H7 (cell line): ENCODE measurements around the gene TTC39B. TPM values are rescaled to one million over a fixed set of nuclear protein-coding genes. Genes with fewer than 3 reads are reported as not detected.

Experiments
- DNase-seq: peaks from one replicate; pipeline ENCODE4 v3.0.0; 2012
- H3K27me3 ChIP-seq: 2 replicates; pipeline ENCODE4 v1.6.0; 2011; ENCODE audit warnings: mild to moderate bottlenecking, low read length; ENCODE audit not compliant: control insufficient read depth, insufficient read depth
- H3K36me3 ChIP-seq: replicated peaks from 2 replicates; pipeline ENCODE4 v1.5.1; 2011; ENCODE audit warnings: low read length; ENCODE audit not compliant: control insufficient read depth, insufficient read depth
- H3K4me3 ChIP-seq: 2 replicates; pipeline ENCODE4 v1.5.1; 2011; ENCODE audit warnings: low read depth, mild to moderate bottlenecking, control low read depth, low read length, moderate library complexity; ENCODE audit not compliant: insufficient read depth
- total RNA-seq: library from RNA; depleted of rRNA; stranded (reverse); fragments of >200 nt; shearing (Covaris generic); gene quantifications from 2 replicates; pipeline ENCODE4 v1.2.3, GENCODE V29; 2014

The TTC39B gene
- total RNA-seq, 1 experiment from 2014 or later: 9.0 TPM

GRCh38 chr9:15293084-15293483 lies 13.9 kb downstream of the TTC39B start:
- no peaks in the 10 kb centered on the region; the same call in none of the 2 replicates for H3K36me3 ChIP-seq
- no peaks in the 10 kb centered on the region for H3K27me3 ChIP-seq
- H3K4me3 ChIP-seq: no peak overlapping the region
- DNase-seq: no peak

- no peak overlapping the region for H3K4me3 ChIP-seq
- no peaks in the 10 kb centered on the region for H3K36me3 ChIP-seq
- no peaks in the 10 kb centered on the region for H3K27me3 ChIP-seq
- DNase-seq: no peak
These were observed 17.4 kb downstream of the TTC39B start for GRCh38 chr9:15289603-15290002.

GRCh38 chr9:15287309-15287708 lies 19.7 kb downstream of the TTC39B start:
- Histone ChIP-seq H3K27me3 (no peaks in the 10 kb centered on the region), H3K36me3 (no peaks in the 10 kb centered on the region), H3K4me3 (no peak overlapping the region)
- no peak for DNase-seq

GRCh38 chr9:15286161-15286821 lies 20.7 kb downstream of the TTC39B start:
- H3K36me3 ChIP-seq: no peaks in the 10 kb centered on the region
- no peak overlapping the region for H3K4me3 ChIP-seq
- no peak for DNase-seq
- H3K27me3 ChIP-seq: no peaks in the 10 kb centered on the region

- no peak for DNase-seq
- no peaks in the 10 kb centered on the region for H3K36me3 ChIP-seq
- H3K27me3 ChIP-seq: no peaks in the 10 kb centered on the region
- H3K4me3 ChIP-seq: no peak overlapping the region
These were observed 24.3 kb downstream of the TTC39B start for GRCh38 chr9:15282567-15283285.

- DNase-seq: peak; percentile 29
- Histone ChIP-seq H3K27me3 (no peaks in the 10 kb centered on the region), H3K4me3 (no peak overlapping the region), H3K36me3 (no peaks in the 10 kb centered on the region)
These were observed 26.4 kb downstream of the TTC39B start for GRCh38 chr9:15280647-15281046.

GRCh38 chr9:15278839-15279238 lies 28.2 kb downstream of the TTC39B start:
- Histone ChIP-seq H3K36me3 (no peaks in the 10 kb centered on the region), H3K27me3 (no peaks in the 10 kb centered on the region), H3K4me3 (no peak overlapping the region)
- DNase-seq: no peak

GRCh38 chr9:15278091-15278687 lies 28.8 kb downstream of the TTC39B start:
- DNase-seq: no peak
- Histone ChIP-seq H3K4me3 (no peak overlapping the region), H3K27me3 (no peaks in the 10 kb centered on the region), H3K36me3 (no peaks in the 10 kb centered on the region)

- no peaks in the 10 kb centered on the region for H3K27me3 ChIP-seq
- no peak for DNase-seq
- no peak overlapping the region for H3K4me3 ChIP-seq
- H3K36me3 ChIP-seq: no peaks in the 10 kb centered on the region
These were observed 29.5 kb downstream of the TTC39B start for GRCh38 chr9:15277400-15278090.

- H3K27me3 ChIP-seq: no peaks in the 10 kb centered on the region
- no peaks in the 10 kb centered on the region for H3K36me3 ChIP-seq
- no peak for DNase-seq
- no peak overlapping the region for H3K4me3 ChIP-seq
These were observed 30.6 kb downstream of the TTC39B start for GRCh38 chr9:15276328-15276938.

GRCh38 chr9:15274425-15274824 lies 32.6 kb downstream of the TTC39B start:
- H3K27me3 ChIP-seq: no peaks in the 10 kb centered on the region
- no peak for DNase-seq
- no peak overlapping the region for H3K4me3 ChIP-seq
- H3K36me3 ChIP-seq: no peaks in the 10 kb centered on the region

GRCh38 chr9:15272377-15272928 lies 34.6 kb downstream of the TTC39B start:
- no peak for DNase-seq
- H3K27me3 ChIP-seq: no peaks in the 10 kb centered on the region
- H3K4me3 ChIP-seq: no peak overlapping the region
- H3K36me3 ChIP-seq: no peaks in the 10 kb centered on the region

- H3K4me3 ChIP-seq: no peak overlapping the region
- no peak for DNase-seq
- no peaks in the 10 kb centered on the region for H3K27me3 ChIP-seq
- no peaks in the 10 kb centered on the region for H3K36me3 ChIP-seq
These were observed 35.6 kb downstream of the TTC39B start for GRCh38 chr9:15271403-15271802.

GRCh38 chr9:15268782-15269181 lies 38.2 kb downstream of the TTC39B start:
- no peaks in the 10 kb centered on the region for H3K27me3 ChIP-seq
- no peak for DNase-seq
- H3K36me3 ChIP-seq: no peaks in the 10 kb centered on the region
- H3K4me3 ChIP-seq: no peak overlapping the region
